ENCODE results near the gene MARVELD3. TPM values are rescaled to one million over a fixed set of nuclear protein-coding genes. Genes with fewer than 3 reads are reported as not detected.

MARVELD3 gene
- polyA plus RNA-seq, 1 of the 3 experiments (the other 2 are of a cell fraction), result not detected

DNA sequence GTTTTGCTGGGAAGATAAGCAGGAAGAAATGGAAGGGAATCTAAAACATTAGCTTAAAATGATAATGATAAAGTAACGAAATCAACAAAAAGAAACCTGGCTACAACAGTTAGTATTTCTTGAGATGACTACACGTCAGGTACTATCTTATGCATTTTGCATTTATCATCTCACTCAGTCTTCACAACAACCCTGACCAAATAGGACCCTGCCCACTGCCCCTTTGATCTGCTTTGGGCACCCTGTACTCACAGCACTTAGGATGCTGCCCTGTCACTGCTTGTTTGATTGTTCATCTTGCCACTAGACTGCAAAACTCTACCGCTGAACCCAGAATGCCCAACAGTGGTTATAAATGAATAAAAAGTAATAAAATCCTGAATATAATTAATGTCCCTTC is 45.2 kb downstream of the MARVELD3 start:
- DNase-seq, result no peak
- Histone ChIP-seq H3K9ac (no peak overlapping the region), H3F3A (replicated peaks; ENCODE audit: insufficient read depth) (no peaks in the 10 kb centered on the region), H3K9me2 (no peaks in the 10 kb centered on the region), H3K4me2 (no peak overlapping the region), H3K79me2 (ENCODE audit: insufficient read depth) (no peaks in the 10 kb centered on the region), H3K4me3 (ENCODE audit: low read depth in 2 of 2, low read length in 1 of 2) (no peak overlapping the region), H3K9me3 (no peaks in the 10 kb centered on the region), H4K20me1 (ENCODE audit: insufficient read depth) (no peaks in the 10 kb centered on the region), H3K4me1 (ENCODE audit: control insufficient read depth in 1 of 2, insufficient read depth in 2 of 2, low read depth in 1 of 2, low read length in 1 of 2) (no peaks in the 10 kb centered on the region), H3K27ac (ENCODE audit: low read depth in 2 of 2, low read length in 1 of 2) (no peak overlapping the region), H3K27me3 (ENCODE audit: insufficient read depth) (no peaks in the 10 kb centered on the region), H2AFZ (ENCODE audit: low read depth) (no peak overlapping the region), H3K36me3 (replicated peaks in 1 of 2; ENCODE audit: control insufficient read depth in 1 of 2, insufficient read depth in 2 of 2, low read length in 1 of 2) (peaks cover 41 to 58% of the 10 kb centered on the region in 2 experiments)
- 94% methylated on average over 3 of the region's 3 CpGs for WGBS (ENCODE audit: low lambda C conversion rate)
- ChIA-PET POLR2A (no interaction called here), CTCF (interaction anchor here (0.8 kb wide), 1 partner anchor 29 kb away, joined by 4 read pairs; no protein-coding TSS in a partner anchor)
- TF ChIP-seq SIN3A (IDR thresholded peaks at IDR 0.05; ENCODE audit: borderline replicate concordance, low read depth, low read length) (no peak), FOSL2 (IDR thresholded peaks at IDR 0.05; ENCODE audit: borderline replicate concordance, low read depth) (no peak), TCF12 (IDR thresholded peaks at IDR 0.05) (no peak), EP300 (IDR thresholded peaks at IDR 0.05; ENCODE audit: borderline replicate concordance in 1 of 2, low read depth in 1 of 2, low read length in 1 of 2) (no peak)
- TF ChIP-seq, protein P1, sequence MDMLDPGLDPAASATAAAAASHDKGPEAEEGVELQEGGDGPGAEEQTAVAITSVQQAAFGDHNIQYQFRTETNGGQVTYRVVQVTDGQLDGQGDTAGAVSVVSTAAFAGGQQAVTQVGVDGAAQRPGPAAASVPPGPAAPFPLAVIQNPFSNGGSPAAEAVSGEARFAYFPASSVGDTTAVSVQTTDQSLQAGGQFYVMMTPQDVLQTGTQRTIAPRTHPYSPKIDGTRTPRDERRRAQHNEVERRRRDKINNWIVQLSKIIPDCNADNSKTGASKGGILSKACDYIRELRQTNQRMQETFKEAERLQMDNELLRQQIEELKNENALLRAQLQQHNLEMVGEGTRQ (IDR thresholded peaks at IDR 0.05; ENCODE audit: borderline replicate concordance, low read depth, low read length), result no peak

DNA sequence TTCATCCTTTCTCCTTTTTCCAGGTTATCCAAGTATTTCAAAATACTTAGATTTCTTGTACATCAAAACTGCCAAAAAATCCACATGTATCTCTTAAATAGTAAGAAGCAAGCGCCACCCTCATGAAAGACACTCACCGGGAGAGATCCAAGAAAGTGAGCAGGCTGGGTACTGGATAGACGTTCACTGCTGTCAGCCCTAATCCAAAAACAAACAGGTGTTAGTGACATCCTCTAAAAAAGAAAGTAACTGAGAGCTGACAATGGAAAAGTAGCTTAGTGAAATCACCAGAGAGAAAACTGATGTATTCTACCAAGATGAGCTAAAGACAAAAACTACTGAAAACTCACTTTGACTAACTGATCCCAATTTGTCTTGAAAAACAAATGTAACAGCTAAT is 46.1 kb downstream of the MARVELD3 start:
- H3K27ac ChIP-seq (ENCODE audit: low read depth in 2 of 2, low read length in 1 of 2), result no peak overlapping the region
- DNase-seq, result no peak
- H3K36me3 ChIP-seq (replicated peaks in 1 of 2; ENCODE audit: control insufficient read depth in 1 of 2, insufficient read depth in 2 of 2, low read length in 1 of 2), result peaks cover 37 to 58% of the 10 kb centered on the region in 2 experiments
- H3K9me2 ChIP-seq, result no peaks in the 10 kb centered on the region
- no peak overlapping the region for H3K4me3 ChIP-seq (ENCODE audit: low read depth in 2 of 2, low read length in 1 of 2)
- CTCF ChIA-PET, result no interaction called here
- no peak overlapping the region for H2AFZ ChIP-seq (ENCODE audit: low read depth)
- H4K20me1 ChIP-seq (ENCODE audit: insufficient read depth), result no peaks in the 10 kb centered on the region
- no peaks in the 10 kb centered on the region for H3K27me3 ChIP-seq (ENCODE audit: insufficient read depth)
- no peak for TF ChIP-seq GABPA (IDR thresholded peaks at IDR 0.05; ENCODE audit: low read depth)
- TF ChIP-seq, protein P1 (IDR thresholded peaks at IDR 0.05; ENCODE audit: borderline replicate concordance, low read depth, low read length), result no peak
- no peak for TF ChIP-seq MXI1 (IDR thresholded peaks at IDR 0.05; ENCODE audit: low read depth, low read length)
- TF ChIP-seq ELF1 (IDR thresholded peaks at IDR 0.05), result no peak
- TF ChIP-seq GATA2 (CRISPR knock-in tag; IDR thresholded peaks at IDR 0.05), result no peak
- TF ChIP-seq, protein P2, sequence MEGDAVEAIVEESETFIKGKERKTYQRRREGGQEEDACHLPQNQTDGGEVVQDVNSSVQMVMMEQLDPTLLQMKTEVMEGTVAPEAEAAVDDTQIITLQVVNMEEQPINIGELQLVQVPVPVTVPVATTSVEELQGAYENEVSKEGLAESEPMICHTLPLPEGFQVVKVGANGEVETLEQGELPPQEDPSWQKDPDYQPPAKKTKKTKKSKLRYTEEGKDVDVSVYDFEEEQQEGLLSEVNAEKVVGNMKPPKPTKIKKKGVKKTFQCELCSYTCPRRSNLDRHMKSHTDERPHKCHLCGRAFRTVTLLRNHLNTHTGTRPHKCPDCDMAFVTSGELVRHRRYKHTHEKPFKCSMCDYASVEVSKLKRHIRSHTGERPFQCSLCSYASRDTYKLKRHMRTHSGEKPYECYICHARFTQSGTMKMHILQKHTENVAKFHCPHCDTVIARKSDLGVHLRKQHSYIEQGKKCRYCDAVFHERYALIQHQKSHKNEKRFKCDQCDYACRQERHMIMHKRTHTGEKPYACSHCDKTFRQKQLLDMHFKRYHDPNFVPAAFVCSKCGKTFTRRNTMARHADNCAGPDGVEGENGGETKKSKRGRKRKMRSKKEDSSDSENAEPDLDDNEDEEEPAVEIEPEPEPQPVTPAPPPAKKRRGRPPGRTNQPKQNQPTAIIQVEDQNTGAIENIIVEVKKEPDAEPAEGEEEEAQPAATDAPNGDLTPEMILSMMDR (IDR thresholded peaks at IDR 0.05), result no peak
- TF ChIP-seq, protein P3, sequence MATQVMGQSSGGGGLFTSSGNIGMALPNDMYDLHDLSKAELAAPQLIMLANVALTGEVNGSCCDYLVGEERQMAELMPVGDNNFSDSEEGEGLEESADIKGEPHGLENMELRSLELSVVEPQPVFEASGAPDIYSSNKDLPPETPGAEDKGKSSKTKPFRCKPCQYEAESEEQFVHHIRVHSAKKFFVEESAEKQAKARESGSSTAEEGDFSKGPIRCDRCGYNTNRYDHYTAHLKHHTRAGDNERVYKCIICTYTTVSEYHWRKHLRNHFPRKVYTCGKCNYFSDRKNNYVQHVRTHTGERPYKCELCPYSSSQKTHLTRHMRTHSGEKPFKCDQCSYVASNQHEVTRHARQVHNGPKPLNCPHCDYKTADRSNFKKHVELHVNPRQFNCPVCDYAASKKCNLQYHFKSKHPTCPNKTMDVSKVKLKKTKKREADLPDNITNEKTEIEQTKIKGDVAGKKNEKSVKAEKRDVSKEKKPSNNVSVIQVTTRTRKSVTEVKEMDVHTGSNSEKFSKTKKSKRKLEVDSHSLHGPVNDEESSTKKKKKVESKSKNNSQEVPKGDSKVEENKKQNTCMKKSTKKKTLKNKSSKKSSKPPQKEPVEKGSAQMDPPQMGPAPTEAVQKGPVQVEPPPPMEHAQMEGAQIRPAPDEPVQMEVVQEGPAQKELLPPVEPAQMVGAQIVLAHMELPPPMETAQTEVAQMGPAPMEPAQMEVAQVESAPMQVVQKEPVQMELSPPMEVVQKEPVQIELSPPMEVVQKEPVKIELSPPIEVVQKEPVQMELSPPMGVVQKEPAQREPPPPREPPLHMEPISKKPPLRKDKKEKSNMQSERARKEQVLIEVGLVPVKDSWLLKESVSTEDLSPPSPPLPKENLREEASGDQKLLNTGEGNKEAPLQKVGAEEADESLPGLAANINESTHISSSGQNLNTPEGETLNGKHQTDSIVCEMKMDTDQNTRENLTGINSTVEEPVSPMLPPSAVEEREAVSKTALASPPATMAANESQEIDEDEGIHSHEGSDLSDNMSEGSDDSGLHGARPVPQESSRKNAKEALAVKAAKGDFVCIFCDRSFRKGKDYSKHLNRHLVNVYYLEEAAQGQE (IDR thresholded peaks at IDR 0.05; ENCODE audit: low read depth, low read length), result no peak
- no peak for TF ChIP-seq TEAD4 (IDR thresholded peaks at IDR 0.05; ENCODE audit: borderline replicate concordance, insufficient read depth)
- H3K4me2 ChIP-seq, result no peak overlapping the region
- no peak overlapping the region for H3K9ac ChIP-seq
- POLR2A ChIA-PET, result no interaction called here
- H3K4me1 ChIP-seq (ENCODE audit: control insufficient read depth in 1 of 2, insufficient read depth in 2 of 2, low read depth in 1 of 2, low read length in 1 of 2), result no peaks in the 10 kb centered on the region
- 92% methylated on average over 3 of the region's 3 CpGs for WGBS (ENCODE audit: low lambda C conversion rate)
- no peaks in the 10 kb centered on the region for H3F3A ChIP-seq (replicated peaks; ENCODE audit: insufficient read depth)
- no peaks in the 10 kb centered on the region for H3K9me3 ChIP-seq
- no peaks in the 10 kb centered on the region for H3K79me2 ChIP-seq (ENCODE audit: insufficient read depth)

Measured in SK-N-SH (cell line).